H9 (cell line): ENCODE measurements around the gene KRTAP12-1. TPM values are rescaled to one million over a fixed set of nuclear protein-coding genes. Genes with fewer than 3 reads are reported as not detected.
"Not testable (repeated sequence)": the region's sequence is repeated elsewhere in the genome, so short reads cannot be mapped to it uniquely, and the experiment has no call there.

Source experiments
- DNase-seq: peaks from one replicate; pipeline ENCODE4 v3.0.0-alpha.2; 2017
- H2AFZ ChIP-seq: one replicate; pipeline ENCODE4 v1.6.1; 2013; ENCODE audit warnings: mild to moderate bottlenecking, low read length, control low read depth, moderate library complexity
- H2AK5ac ChIP-seq: 2 replicates; pipeline ENCODE4 v1.6.1; 2013; ENCODE audit warnings: low read length, control low read depth, mixed read lengths; ENCODE audit not compliant: insufficient read length
- H2BK120ac ChIP-seq: one replicate; pipeline ENCODE4 v1.6.1; 2013; ENCODE audit warnings: low read depth, mild to moderate bottlenecking, low read length, control low read depth, inconsistent platforms; ENCODE audit not compliant: poor library complexity, severe bottlenecking
- H2BK12ac ChIP-seq: 2 replicates; pipeline ENCODE4 v1.6.1; 2013; ENCODE audit warnings: low read length, control low read depth, mixed read lengths, low read depth; ENCODE audit not compliant: insufficient read length
- H2BK15ac ChIP-seq: 2 replicates; pipeline ENCODE4 v1.6.1; 2013; ENCODE audit warnings: low read depth, low read length, control low read depth
- H2BK20ac ChIP-seq: one replicate; pipeline ENCODE4 v1.6.1; 2013; ENCODE audit warnings: low read depth, mild to moderate bottlenecking, low read length, control low read depth, inconsistent platforms; ENCODE audit not compliant: poor library complexity, severe bottlenecking
- H2BK5ac ChIP-seq: 2 replicates; pipeline ENCODE4 v1.6.1; 2013; ENCODE audit warnings: low read length, control low read depth, mixed read lengths; ENCODE audit not compliant: insufficient read length
- H3K14ac ChIP-seq: 2 replicates; pipeline ENCODE4 v1.6.1; 2013; ENCODE audit warnings: low read length, control low read depth; ENCODE audit not compliant: insufficient read depth
- H3K18ac ChIP-seq: 2 replicates; pipeline ENCODE4 v1.6.1; 2013; ENCODE audit warnings: low read depth, mild to moderate bottlenecking, mixed read lengths, low read length, control low read depth; ENCODE audit not compliant: insufficient read length
- H3K23ac ChIP-seq: 2 replicates; pipeline ENCODE4 v1.6.1; 2013; ENCODE audit warnings: low read length, control low read depth, mixed read lengths, low read depth; ENCODE audit not compliant: insufficient read length
- H3K23me2 ChIP-seq: 2 replicates; pipeline ENCODE4 v1.6.1; 2013; ENCODE audit warnings: low read depth, mild to moderate bottlenecking, mixed read lengths, low read length, control low read depth; ENCODE audit not compliant: insufficient read length, poor library complexity, severe bottlenecking
- H3K27ac ChIP-seq: 2 replicates; pipeline ENCODE4 v1.5.1; 2013; ENCODE audit warnings: low read length, control low read depth, mixed read lengths, low read depth; ENCODE audit not compliant: insufficient read length
- H3K27me3 ChIP-seq: 2 replicates; pipeline ENCODE4 v1.6.1; 2013; ENCODE audit warnings: low read length, control low read depth, inconsistent platforms; ENCODE audit not compliant: insufficient read depth
- H3K4ac ChIP-seq: 2 replicates; pipeline ENCODE4 v1.6.1; 2013; ENCODE audit warnings: low read depth, mild to moderate bottlenecking, control low read depth, inconsistent platforms, low read length, moderate library complexity
- H3K4me1 ChIP-seq: 2 replicates; pipeline ENCODE4 v1.6.1; 2013; ENCODE audit warnings: low read length, control low read depth, inconsistent platforms; ENCODE audit not compliant: insufficient read depth
- H3K4me2 ChIP-seq: 2 replicates; pipeline ENCODE4 v1.6.1; 2013; ENCODE audit warnings: low read length, control low read depth, mixed read lengths; ENCODE audit not compliant: insufficient read length, insufficient read depth
- H3K56ac ChIP-seq: 2 replicates; pipeline ENCODE4 v1.6.1; 2013; ENCODE audit warnings: low read depth, mild to moderate bottlenecking, mixed read lengths, low read length, control low read depth; ENCODE audit not compliant: insufficient read length
- H3K79me1 ChIP-seq: 2 replicates; pipeline ENCODE4 v1.6.1; 2013; ENCODE audit warnings: low read depth, mild to moderate bottlenecking, moderate library complexity, low read length, control low read depth, inconsistent platforms; ENCODE audit not compliant: insufficient read depth, poor library complexity, severe bottlenecking
- H3K79me2 ChIP-seq: 2 replicates; pipeline ENCODE4 v1.6.1; 2013; ENCODE audit warnings: low read length, control low read depth, inconsistent platforms; ENCODE audit not compliant: insufficient read depth
- H3K9ac ChIP-seq: 2 replicates; pipeline ENCODE4 v1.6.1; 2013; ENCODE audit warnings: low read length, control low read depth, mixed read lengths; ENCODE audit not compliant: insufficient read length; ENCODE audit errors: extremely low read depth
- H3K9me3 ChIP-seq: one replicate; pipeline ENCODE4 v1.6.1; 2013; ENCODE audit warnings: low read depth, low read length, inconsistent platforms; ENCODE audit not compliant: control insufficient read depth
- H3T11ph ChIP-seq: one replicate; pipeline ENCODE4 v1.6.1; 2013; ENCODE audit warnings: mild to moderate bottlenecking, low read length, control low read depth, inconsistent platforms
- H4K20me1 ChIP-seq: one replicate; pipeline ENCODE4 v1.6.1; 2013; ENCODE audit not compliant: control insufficient read depth, insufficient read length, insufficient read depth
- H4K5ac ChIP-seq: 2 replicates; pipeline ENCODE4 v1.6.1; 2013; ENCODE audit warnings: low read depth, mild to moderate bottlenecking, mixed read lengths, low read length, control low read depth; ENCODE audit not compliant: insufficient read length
- H4K8ac ChIP-seq: replicated peaks from 2 replicates; pipeline ENCODE4 v1.6.1; 2013; ENCODE audit warnings: low read length, control low read depth, mixed read lengths, low read depth; ENCODE audit not compliant: insufficient read length
- H4K91ac ChIP-seq: 2 replicates; pipeline ENCODE4 v1.6.1; 2013; ENCODE audit warnings: low read depth, mild to moderate bottlenecking, moderate library complexity, mixed read lengths, low read length, control low read depth; ENCODE audit not compliant: insufficient read length
- H3K27ac Mint-ChIP-seq, 3 experiments: 2 replicates in 2 of 3; 3 replicates in 1 of 3; pipeline ENCODE4 v1.8.0; 2020 to 2021; ENCODE audit warnings: mixed read lengths in 3 of 3, mild to moderate bottlenecking in 1 of 3, moderate library complexity in 1 of 3
- H3K27me3 Mint-ChIP-seq: 2 replicates; pipeline ENCODE4 v1.8.0; 2021; ENCODE audit warnings: low read depth, mild to moderate bottlenecking, moderate library complexity, mixed read lengths
- H3K36me3 Mint-ChIP-seq, 3 experiments: 2 replicates in 2 of 3; 3 replicates in 1 of 3; pipeline ENCODE4 v1.8.0; 2020 to 2021; ENCODE audit warnings: low read depth in 3 of 3, mixed read lengths in 3 of 3; ENCODE audit not compliant: insufficient read depth in 1 of 3
- H3K4me1 Mint-ChIP-seq, 2 experiments: 2 replicates each; pipeline ENCODE4 v1.8.0; 2020; ENCODE audit warnings: mixed read lengths in 2 of 2
- H3K4me3 Mint-ChIP-seq, 2 experiments: 2 replicates in 1 of 2; 3 replicates in 1 of 2; pipeline ENCODE4 v1.8.0; 2020 to 2021; ENCODE audit warnings: mild to moderate bottlenecking in 2 of 2, mixed read lengths in 2 of 2, moderate library complexity in 1 of 2
- H3K9me3 Mint-ChIP-seq, 2 experiments: 2 replicates in 1 of 2; 3 replicates in 1 of 2; pipeline ENCODE4 v1.8.0; 2020; ENCODE audit warnings: mild to moderate bottlenecking in 2 of 2, mixed read lengths in 2 of 2, moderate library complexity in 1 of 2
- WGBS: extraction: QIAGEN DNeasy Blood & Tissue Kit; methylation state at CpG from one replicate; pipeline ENCODE4 v1.1.7; 2013; ENCODE audit warnings: missing lambda C conversion rate, low lambda C conversion rate, mixed read lengths; ENCODE audit not compliant: insufficient read length; ENCODE audit errors: extremely low coverage; 5-methylcytosine and 5-hydroxymethylcytosine counted together
- total RNA-seq: library from RNA; stranded (reverse); gene quantifications from 2 replicates; pipeline ENCODE4 v1.2.1, GENCODE V29; 2021

Gene KRTAP12-1
- total RNA-seq, 1 experiment from 2014 or later, result not detected

DNA sequence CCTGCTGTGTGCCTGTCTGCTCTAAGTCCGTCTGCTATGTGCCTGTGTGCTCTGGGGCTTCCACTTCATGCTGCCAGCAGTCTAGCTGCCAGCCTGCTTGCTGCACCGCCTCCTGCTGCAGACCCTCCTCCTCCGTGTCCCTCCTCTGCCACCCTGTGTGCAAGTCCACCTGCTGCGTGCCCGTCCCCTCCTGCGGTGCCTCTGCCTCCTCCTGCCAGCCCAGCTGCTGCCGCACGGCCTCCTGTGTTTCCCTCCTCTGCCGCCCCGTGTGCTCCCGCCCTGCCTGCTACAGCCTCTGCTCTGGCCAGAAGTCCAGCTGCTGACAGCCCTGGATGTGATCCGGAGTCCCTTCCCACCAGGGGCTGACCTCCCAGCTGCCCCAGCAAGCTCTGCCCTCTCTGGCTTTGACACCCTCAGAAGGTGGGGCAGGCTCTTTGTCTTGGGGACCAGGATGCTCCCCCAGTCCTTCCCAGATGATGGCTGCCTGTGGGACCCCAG is 44.1 kb downstream of the KRTAP12-1 start:
- not testable (repeated sequence) for H3T11ph ChIP-seq, H3K27me3 ChIP-seq, H3K79me1 ChIP-seq, H3K9ac ChIP-seq, H3K4me1 ChIP-seq, H3K4me3 Mint-ChIP-seq, H4K20me1 ChIP-seq, H4K8ac ChIP-seq, H3K9me3 ChIP-seq, H3K36me3 Mint-ChIP-seq, H3K4ac ChIP-seq, H3K79me2 ChIP-seq, H2BK20ac ChIP-seq, H3K27ac ChIP-seq, H3K56ac ChIP-seq, H3K9me3 Mint-ChIP-seq, H3K23ac ChIP-seq, H2AK5ac ChIP-seq, H2BK5ac ChIP-seq, H3K18ac ChIP-seq, DNase-seq, H2BK12ac ChIP-seq, H2BK15ac ChIP-seq, H2AFZ ChIP-seq, H3K23me2 ChIP-seq, H2BK120ac ChIP-seq, H3K14ac ChIP-seq, H4K5ac ChIP-seq, H4K91ac ChIP-seq, H3K4me2 ChIP-seq
- no CpG with 5 or more reads among the region's 12 CpGs for WGBS
- Mint-ChIP-seq H3K27ac (peak overlapping the region in 1 of 3 experiments; percentile 80; a peak in 2 of 7 replicates), H3K27me3 (peaks cover 10% of the 10 kb centered on the region), H3K4me1 (peaks cover 9 to 11% of the 10 kb centered on the region in 2 experiments)
